DMS153 (cell line): Measurements from ENCODE around the gene GPHA2.

Source experiments
- DNase-seq: peaks from one replicate; lab custom pipeline; 2025; lab: John Stamatoyannopoulos, UW

The GPHA2 gene

GRCh38 chr11:64930340-64930739, 5.4 kb downstream of the GPHA2 start:
- DNase-seq = no peak

- DNase-seq = no peak
These were observed 6.1 kb downstream of the GPHA2 start for GRCh38 chr11:64929625-64930024.

GRCh38 chr11:64928957-64929356, 6.7 kb downstream of the GPHA2 start:
- no peak for DNase-seq

GRCh38 chr11:64926689-64927088, 9.0 kb downstream of the GPHA2 start:
- no peak for DNase-seq

GRCh38 chr11:64925536-64926436, 9.9 kb downstream of the GPHA2 start:
- no peak for DNase-seq

- no peak for DNase-seq
These were observed 10.8 kb downstream of the GPHA2 start for GRCh38 chr11:64924910-64925284.

- peak; percentile 75 for DNase-seq
These were observed 11.5 kb downstream of the GPHA2 start, which contains the start of gene PPP2R5B for GRCh38 chr11:64923944-64924909. Gene PPP2R5B (plus strand): TSS chr11:64924689. CDS start chr11:64925735, 1,046 bp downstream.

GRCh38 chr11:64923151-64923661, 12.5 kb downstream of the GPHA2 start:
- DNase-seq = no peak

GRCh38 chr11:64921384-64921783, 14.3 kb downstream of the GPHA2 start:
- DNase-seq = no peak

GRCh38 chr11:64920124-64920523, 15.6 kb downstream of the GPHA2 start:
- DNase-seq = no peak

GRCh38 chr11:64919627-64920026, 16.1 kb downstream of the GPHA2 start:
- no peak for DNase-seq

- no peak for DNase-seq
These were observed 17.7 kb downstream of the GPHA2 start for GRCh38 chr11:64918017-64918416.

- no peak for DNase-seq
These were observed 18.1 kb downstream of the GPHA2 start for GRCh38 chr11:64917663-64917995.

GRCh38 chr11:64916775-64917662, 18.7 kb downstream of the GPHA2 start, which contains the start of gene ATG2A:
Gene ATG2A (minus strand): TSS chr11:64917209. CDS start chr11:64917135, 74 bp downstream.
- peak; percentile 100 for DNase-seq

GRCh38 chr11:64916040-64916774, 19.5 kb downstream of the GPHA2 start:
- DNase-seq = no peak

- DNase-seq = no peak
These were observed 20.3 kb downstream of the GPHA2 start for GRCh38 chr11:64915376-64915887.

GRCh38 chr11:64914123-64914522, 21.6 kb downstream of the GPHA2 start:
- DNase-seq = no peak

- DNase-seq = no peak
These were observed 22.4 kb downstream of the GPHA2 start for GRCh38 chr11:64913171-64913727.

GRCh38 chr11:64911689-64912088, 24.0 kb downstream of the GPHA2 start:
- no peak for DNase-seq

- DNase-seq = no peak
These were observed 24.6 kb downstream of the GPHA2 start for GRCh38 chr11:64911142-64911541.
